ENCODE results near the gene IL4I1.
A peak's percentile ranks its signal among the peaks of the same experiment; 100 is the strongest.

IL4I1 gene

DNA sequence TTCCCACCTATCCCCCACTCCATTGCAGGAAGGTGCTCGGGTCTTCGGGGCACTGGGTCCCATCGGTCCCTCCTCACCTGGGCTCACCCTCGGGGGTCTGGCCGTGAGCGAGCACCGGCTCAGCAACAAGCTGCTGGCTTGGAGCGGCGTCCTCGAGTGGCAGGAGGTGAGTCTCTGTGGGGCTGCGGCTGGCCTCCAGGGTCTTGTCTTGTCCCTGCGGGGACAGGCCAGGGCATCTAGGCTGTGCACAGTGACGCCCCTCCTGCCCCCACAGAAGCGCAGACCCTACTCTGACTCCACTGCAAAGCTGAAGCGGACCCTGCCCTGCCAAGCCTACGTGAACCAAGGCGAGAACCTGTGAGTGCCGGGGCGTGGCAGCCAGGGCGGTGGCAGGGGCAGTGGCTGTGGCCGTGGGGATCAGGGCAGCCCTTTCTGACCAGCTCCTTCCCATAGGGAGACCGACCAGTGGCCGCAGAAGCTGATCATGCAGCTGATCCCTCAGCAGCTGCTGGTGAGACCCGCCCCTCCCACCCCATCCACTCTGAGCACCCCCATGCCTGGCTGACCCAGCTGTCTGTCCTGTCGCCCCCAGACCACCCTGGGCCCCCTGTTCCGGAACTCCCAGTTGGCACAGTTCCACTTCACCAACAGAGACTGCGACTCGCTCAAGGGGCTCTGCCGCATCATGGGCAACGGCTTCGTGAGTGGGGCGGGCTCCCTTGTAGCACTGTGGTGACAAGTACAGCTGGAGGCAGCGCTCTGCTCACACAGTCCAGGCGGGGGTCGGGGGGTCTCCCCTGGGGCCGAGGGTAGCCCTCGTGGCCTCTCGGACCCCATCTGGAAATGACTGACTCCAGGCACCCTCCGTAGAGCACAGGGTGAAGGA, 42.1 kb downstream of the IL4I1 start:
- no peak for TF ChIP-seq CTCF (IDR thresholded peaks at IDR 0.05; ENCODE audit: extremely low read depth, missing control alignments)
- DNase-seq (ENCODE audit: low spot score): no peak

GRCh38 chr19:49853852-49854377, 42.8 kb downstream of the IL4I1 start:
- no peak for TF ChIP-seq CTCF (IDR thresholded peaks at IDR 0.05; ENCODE audit: extremely low read depth, missing control alignments)
- no peak for DNase-seq (ENCODE audit: low spot score)

- no peak for TF ChIP-seq CTCF (IDR thresholded peaks at IDR 0.05; ENCODE audit: extremely low read depth, missing control alignments)
- no peak for DNase-seq (ENCODE audit: low spot score)
These were observed 44.0 kb downstream of the IL4I1 start for GRCh38 chr19:49852631-49853126.

DNA sequence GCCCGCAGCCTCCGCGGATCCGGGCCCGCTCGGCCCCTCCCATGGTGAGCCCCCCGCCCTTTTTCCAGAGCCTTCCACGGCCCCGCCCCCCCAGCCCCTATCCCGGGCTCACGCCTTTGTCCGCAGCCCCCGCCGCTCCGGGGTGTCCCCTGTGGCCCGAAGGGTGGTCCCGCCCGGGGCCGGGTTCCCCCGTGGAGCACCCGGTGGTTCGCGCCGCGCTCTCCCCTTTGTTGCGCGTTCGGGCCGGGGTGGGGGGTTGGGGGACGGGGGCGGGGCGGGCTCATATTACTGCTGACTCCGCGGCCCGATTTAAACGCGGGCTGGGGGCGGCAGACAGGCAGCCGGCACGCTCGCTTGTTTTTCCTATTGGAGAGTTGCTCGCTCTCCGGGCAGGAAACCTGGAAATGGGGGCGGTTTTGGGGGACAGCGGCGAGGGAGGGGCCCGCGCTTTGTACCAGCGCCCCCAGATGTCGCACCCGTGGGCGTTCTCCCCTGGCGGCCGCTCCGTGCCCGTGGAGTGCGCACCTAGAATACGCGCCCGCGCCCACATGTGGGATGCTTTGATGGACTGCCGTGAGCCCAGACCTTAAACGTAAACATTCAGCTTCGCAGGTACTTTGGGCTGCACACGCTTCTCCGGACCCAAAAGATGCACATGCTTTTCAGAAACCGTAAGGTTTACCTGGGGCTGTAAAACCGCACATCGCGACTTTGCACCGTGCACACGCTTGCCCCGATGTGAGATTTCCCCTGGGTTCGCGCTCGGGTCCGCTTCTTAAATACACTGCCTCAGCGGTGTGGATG, 45.0 kb downstream of the IL4I1 start:
- peak; percentile 70 for DNase-seq (ENCODE audit: low spot score)
- TF ChIP-seq CTCF (IDR thresholded peaks at IDR 0.05; ENCODE audit: extremely low read depth, missing control alignments): no peak

GRCh38 chr19:49850487-49851342, 46.0 kb downstream of the IL4I1 start, which contains the start of gene PTOV1:
Gene PTOV1 (plus strand): TSS chr19:49851159.
- no peak for TF ChIP-seq CTCF (IDR thresholded peaks at IDR 0.05; ENCODE audit: extremely low read depth, missing control alignments)
- DNase-seq (ENCODE audit: low spot score): peak; percentile 98

DNA sequence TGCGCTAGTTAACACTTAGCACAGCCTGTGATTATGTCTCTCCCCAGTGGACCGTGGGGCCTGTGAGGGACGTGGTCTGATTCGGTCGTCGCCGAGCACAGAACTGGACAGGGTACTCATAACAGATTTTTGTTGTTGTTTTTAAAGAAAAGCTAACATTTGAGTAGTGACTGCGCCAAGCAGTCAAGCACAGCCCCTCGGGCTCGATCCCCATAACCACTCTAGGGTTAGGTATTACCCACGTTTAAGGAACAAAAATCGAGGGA, 46.5 kb downstream of the IL4I1 start:
- TF ChIP-seq CTCF (IDR thresholded peaks at IDR 0.05; ENCODE audit: extremely low read depth, missing control alignments): no peak
- no peak for DNase-seq (ENCODE audit: low spot score)
